ENCODE results near the gene SLC35E2B. TPM values are rescaled to one million over a fixed set of nuclear protein-coding genes. Genes with fewer than 3 reads are reported as not detected.

Gene SLC35E2B
- total and polyA plus RNA-seq, 4 donors: 11.1 to 19.3 (median 12.6) TPM

- no peak overlapping the region for H3K27ac ChIP-seq (ENCODE audit: low read depth in 1 of 2, low read length in 2 of 2)
- H3K4me1 ChIP-seq (ENCODE audit: control insufficient read depth in 4 of 4, insufficient read depth in 4 of 4, low read length in 3 of 4): peaks cover 7 to 19% (median 14%) of the 10 kb centered on the region in 4 donors
- H3K9me3 ChIP-seq (ENCODE audit: control insufficient read depth in 4 of 4, low read length in 3 of 4): no peaks in the 10 kb centered on the region
- no peak for DNase-seq (ENCODE audit: low spot score)
- H3K36me3 ChIP-seq (ENCODE audit: control insufficient read depth in 4 of 4, insufficient read depth in 3 of 4, low read depth in 1 of 4, low read length in 3 of 4): peaks cover 0 to 3% (median 0%) of the 10 kb centered on the region in 4 donors
- no peaks in the 10 kb centered on the region for H3K27me3 ChIP-seq (ENCODE audit: control insufficient read depth in 4 of 4, insufficient read depth in 4 of 4, low read length in 3 of 4)
- no peak overlapping the region for H3K9ac ChIP-seq (ENCODE audit: low read depth in 1 of 2, low read length in 2 of 2)
- 80% methylated on average over 11 of the region's 11 CpGs for WGBS
- no peak for TF ChIP-seq SP1 (IDR thresholded peaks at IDR 0.05)
- TF ChIP-seq HNF4G (IDR thresholded peaks at IDR 0.05): no peak
- TF ChIP-seq REST (IDR thresholded peaks at IDR 0.05): no peak
- no peak for TF ChIP-seq ATF3 (IDR thresholded peaks at IDR 0.05)
- TF ChIP-seq RAD21 (IDR thresholded peaks at IDR 0.05): no peak
- no peak for TF ChIP-seq MAX (IDR thresholded peaks at IDR 0.05)
- TF ChIP-seq HNF4A (conservative IDR thresholded peaks at IDR 0.05): no peak
- no peak for TF ChIP-seq CTCF (IDR thresholded peaks at IDR 0.05; ENCODE audit: low read depth, low read length, missing input control)
- TF ChIP-seq RXRA (IDR thresholded peaks at IDR 0.05): no peak
- no peak for TF ChIP-seq YY1 (IDR thresholded peaks at IDR 0.05)
- no peak for TF ChIP-seq TAF1 (conservative IDR thresholded peaks at IDR 0.05)
- no peak for TF ChIP-seq NR2F2 (IDR thresholded peaks at IDR 0.05)
- TF ChIP-seq FOXA1 (IDR thresholded peaks at IDR 0.05): no peak
- no peak for TF ChIP-seq EGR1 (IDR thresholded peaks at IDR 0.05; ENCODE audit: low read depth in 2 of 2)
- TF ChIP-seq JUND (IDR thresholded peaks at IDR 0.05): no peak
- TF ChIP-seq ZBTB33 (IDR thresholded peaks at IDR 0.05): no peak
- H3K4me3 ChIP-seq (ENCODE audit: low read depth in 1 of 3, low read length in 3 of 3): no peak overlapping the region
Measured at GRCh38 chr1:1680912-1681273, 11.7 kb downstream of the SLC35E2B start.

Data from liver (tissue), 9 donors.